OCI-LY1 (cell line): ENCODE data around the gene SLC9A1.
"Not testable (repeated sequence)": the region's sequence is repeated elsewhere in the genome, so short reads cannot be mapped to it uniquely, and the experiment has no call there.

Source experiments
- H2AFZ ChIP-seq: fragments of 200-600 bp; sonication (generic), shearing (Covaris generic); 2 replicates; pipeline ENCODE4 v1.6.0; 2014; ENCODE audit warnings: antibody characterized with exemption, mild to moderate bottlenecking, low read length
- H3F3A ChIP-seq: fragments of 200-600 bp; sonication (generic), shearing (Covaris generic); 2 replicates; pipeline ENCODE4 v1.6.0; 2014; ENCODE audit warnings: mild to moderate bottlenecking, antibody characterized with exemption, low read length, moderate library complexity; ENCODE audit not compliant: insufficient read depth
- H3K27ac ChIP-seq: fragments of 200-600 bp; sonication (generic); 2 replicates; pipeline ENCODE4 v1.5.1; 2014; ENCODE audit warnings: low read length, mixed run types, mild to moderate bottlenecking, low read depth; ENCODE audit not compliant: poor library complexity, severe bottlenecking
- H3K27me3 ChIP-seq: fragments of 200-600 bp; sonication (generic); 2 replicates; pipeline ENCODE4 v1.6.0; 2014; ENCODE audit warnings: antibody characterized with exemption, mild to moderate bottlenecking, low read length, moderate library complexity; ENCODE audit not compliant: insufficient read depth
- H3K36me3 ChIP-seq: fragments of 200-600 bp; sonication (generic); 2 replicates; pipeline ENCODE4 v1.6.1; 2014; ENCODE audit warnings: mild to moderate bottlenecking, antibody characterized with exemption, low read length, moderate library complexity, mixed read lengths; ENCODE audit not compliant: insufficient read depth
- H3K4me1 ChIP-seq: fragments of 200-600 bp; sonication (generic); 2 replicates; pipeline ENCODE4 v1.5.1; 2014; ENCODE audit warnings: mild to moderate bottlenecking, low read length, moderate library complexity; ENCODE audit not compliant: insufficient read depth, severe bottlenecking
- H3K4me2 ChIP-seq: fragments of 200-600 bp; sonication (generic), shearing (Covaris generic); 2 replicates; pipeline ENCODE4 v1.6.1; 2014; ENCODE audit warnings: low read length
- H3K4me3 ChIP-seq: fragments of 200-600 bp; sonication (generic); 2 replicates; pipeline ENCODE4 v1.5.1; 2014; ENCODE audit warnings: low read length, low read depth, mild to moderate bottlenecking, mixed read lengths; ENCODE audit not compliant: poor library complexity, severe bottlenecking
- H3K79me2 ChIP-seq: fragments of 200-600 bp; shearing (Covaris generic); 2 replicates; pipeline ENCODE4 v1.6.1; 2016; ENCODE audit warnings: mixed run types, low read length, mixed read lengths; ENCODE audit not compliant: insufficient read depth
- H3K9ac ChIP-seq: fragments of 200-600 bp; sonication (generic), shearing (Covaris generic); 2 replicates; pipeline ENCODE4 v1.6.1; 2014; ENCODE audit warnings: mild to moderate bottlenecking, low read length, mixed read lengths
- H3K9me2 ChIP-seq: fragments of 200-600 bp; sonication (generic), shearing (Covaris generic); 2 replicates; pipeline ENCODE4 v1.6.1; 2014; ENCODE audit warnings: low read depth, mild to moderate bottlenecking, low read length, mixed read lengths
- H3K9me3 ChIP-seq: fragments of 200-600 bp; shearing (Covaris generic); 2 replicates; pipeline ENCODE4 v1.6.1; 2014; ENCODE audit warnings: low read length, mixed read lengths
- H4K20me1 ChIP-seq: fragments of 200-600 bp; sonication (generic), shearing (Covaris generic); 2 replicates; pipeline ENCODE4 v1.6.0; 2016; ENCODE audit warnings: mild to moderate bottlenecking, low read length; ENCODE audit not compliant: insufficient read depth
- EZH2 ChIP-seq: fragments of 200-600 bp; sonication (generic), shearing (Covaris generic); IDR thresholded peaks from 2 replicates; pipeline ENCODE4 v1.8.0; 2017; ENCODE audit warnings: borderline replicate concordance, mixed run types, mild to moderate bottlenecking, antibody characterized with exemption, low read length, moderate library complexity, mixed read lengths
- TF ChIP-seq, protein P1 (sequence below): fragments of 200-600 bp; sonication (generic), shearing (Covaris generic); IDR thresholded peaks from 2 replicates; pipeline ENCODE4 v1.5.1; 2017; ENCODE audit warnings: mild to moderate bottlenecking, antibody characterized with exemption, low read length, moderate library complexity, mixed read lengths

The SLC9A1 gene

DNA sequence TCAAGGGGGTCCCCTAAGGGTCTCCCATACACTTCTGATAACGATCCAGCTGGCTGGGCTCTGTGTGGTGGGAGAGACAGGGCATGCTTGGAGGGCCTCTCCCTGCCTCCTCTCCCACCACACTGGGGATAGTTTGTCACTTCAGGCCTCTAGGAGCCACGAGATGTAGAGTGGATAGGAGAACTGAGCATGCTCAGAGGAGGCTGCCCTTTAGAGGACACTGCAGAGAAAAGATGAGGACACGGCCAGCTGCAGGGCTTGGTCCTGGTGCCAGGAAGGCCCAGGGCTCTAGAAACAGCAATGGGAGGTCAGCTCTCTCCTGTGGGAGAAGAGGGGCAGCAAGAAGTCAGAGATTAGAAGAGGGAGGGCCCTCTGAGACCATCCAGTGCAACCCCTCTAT lies 25.7 kb downstream of the SLC9A1 start:
- peaks cover 4% of the 10 kb centered on the region; the same call in 1 of the 2 replicates for H3K36me3 ChIP-seq
- TF ChIP-seq, protein P1, sequence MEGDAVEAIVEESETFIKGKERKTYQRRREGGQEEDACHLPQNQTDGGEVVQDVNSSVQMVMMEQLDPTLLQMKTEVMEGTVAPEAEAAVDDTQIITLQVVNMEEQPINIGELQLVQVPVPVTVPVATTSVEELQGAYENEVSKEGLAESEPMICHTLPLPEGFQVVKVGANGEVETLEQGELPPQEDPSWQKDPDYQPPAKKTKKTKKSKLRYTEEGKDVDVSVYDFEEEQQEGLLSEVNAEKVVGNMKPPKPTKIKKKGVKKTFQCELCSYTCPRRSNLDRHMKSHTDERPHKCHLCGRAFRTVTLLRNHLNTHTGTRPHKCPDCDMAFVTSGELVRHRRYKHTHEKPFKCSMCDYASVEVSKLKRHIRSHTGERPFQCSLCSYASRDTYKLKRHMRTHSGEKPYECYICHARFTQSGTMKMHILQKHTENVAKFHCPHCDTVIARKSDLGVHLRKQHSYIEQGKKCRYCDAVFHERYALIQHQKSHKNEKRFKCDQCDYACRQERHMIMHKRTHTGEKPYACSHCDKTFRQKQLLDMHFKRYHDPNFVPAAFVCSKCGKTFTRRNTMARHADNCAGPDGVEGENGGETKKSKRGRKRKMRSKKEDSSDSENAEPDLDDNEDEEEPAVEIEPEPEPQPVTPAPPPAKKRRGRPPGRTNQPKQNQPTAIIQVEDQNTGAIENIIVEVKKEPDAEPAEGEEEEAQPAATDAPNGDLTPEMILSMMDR = no peak
- no peak for TF ChIP-seq EZH2
- H3K4me2 ChIP-seq = no peak overlapping the region
- H3K9me3 ChIP-seq = no peaks in the 10 kb centered on the region
- no peaks in the 10 kb centered on the region for H3K79me2 ChIP-seq
- no peak overlapping the region for H3K9ac ChIP-seq
- H2AFZ ChIP-seq = no peak overlapping the region
- no peaks in the 10 kb centered on the region for H3F3A ChIP-seq
- no peak overlapping the region for H3K27ac ChIP-seq
- no peaks in the 10 kb centered on the region for H3K27me3 ChIP-seq
- H4K20me1 ChIP-seq = no peaks in the 10 kb centered on the region
- peaks cover 16% of the 10 kb centered on the region for H3K4me1 ChIP-seq
- no peaks in the 10 kb centered on the region for H3K9me2 ChIP-seq
- H3K4me3 ChIP-seq = no peak overlapping the region

DNA sequence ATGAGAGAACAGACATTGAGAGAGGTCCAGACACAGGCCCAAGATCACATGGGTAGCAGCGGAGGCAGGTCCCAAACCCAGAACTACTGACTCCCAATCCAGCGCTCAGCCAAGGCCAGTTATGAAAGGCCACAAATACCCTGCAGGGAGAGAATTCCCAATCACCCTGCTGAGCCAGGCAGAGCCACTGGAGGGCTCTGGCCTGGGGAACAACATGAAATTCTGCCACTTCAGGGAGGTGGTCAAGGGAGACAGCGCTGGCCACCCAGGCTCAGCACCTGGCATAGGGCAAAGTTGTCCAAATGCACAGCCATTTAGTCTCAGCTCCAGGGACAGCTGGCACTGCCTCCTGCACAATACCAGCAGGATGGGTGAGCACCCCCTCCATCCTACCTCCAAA lies 27.5 kb downstream of the SLC9A1 start:
- Histone ChIP-seq H4K20me1 (no peaks in the 10 kb centered on the region), H3K9me2 (no peaks in the 10 kb centered on the region), H3K36me3 (peaks cover 4% of the 10 kb centered on the region; the same call in 1 of the 2 replicates), H3K4me2 (no peak overlapping the region), H3K9ac (no peak overlapping the region), H3K9me3 (no peaks in the 10 kb centered on the region), H3K27ac (no peak overlapping the region), H3K4me3 (no peak overlapping the region), H3K79me2 (no peaks in the 10 kb centered on the region), H2AFZ (no peak overlapping the region), H3F3A (no peaks in the 10 kb centered on the region), H3K27me3 (no peaks in the 10 kb centered on the region), H3K4me1 (peaks cover 5% of the 10 kb centered on the region)
- TF ChIP-seq, protein P1 = no peak
- TF ChIP-seq EZH2 = no peak

DNA sequence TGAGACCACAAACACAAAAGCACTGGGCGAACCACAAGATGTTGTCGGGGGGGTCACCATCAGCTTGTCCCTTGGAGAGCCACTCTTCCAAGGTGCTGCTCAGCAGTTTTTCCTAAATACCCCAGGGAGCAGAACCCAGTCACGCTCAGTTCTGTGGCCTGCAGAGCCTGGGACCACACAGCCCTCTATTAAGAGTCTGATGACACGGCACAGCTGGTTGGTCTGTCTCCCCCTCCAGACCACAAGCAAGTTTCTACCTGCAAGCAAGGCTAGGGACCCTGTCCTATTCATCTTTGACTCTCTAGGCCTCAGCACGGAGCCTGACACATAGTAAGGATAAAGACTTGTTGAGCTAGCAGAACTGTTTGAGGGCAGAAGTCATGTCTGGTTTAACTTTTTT lies 28.5 kb downstream of the SLC9A1 start:
- Histone ChIP-seq H3K9ac (no peak overlapping the region), H3K4me1 (no peaks in the 10 kb centered on the region), H3K79me2 (no peaks in the 10 kb centered on the region)

DNA sequence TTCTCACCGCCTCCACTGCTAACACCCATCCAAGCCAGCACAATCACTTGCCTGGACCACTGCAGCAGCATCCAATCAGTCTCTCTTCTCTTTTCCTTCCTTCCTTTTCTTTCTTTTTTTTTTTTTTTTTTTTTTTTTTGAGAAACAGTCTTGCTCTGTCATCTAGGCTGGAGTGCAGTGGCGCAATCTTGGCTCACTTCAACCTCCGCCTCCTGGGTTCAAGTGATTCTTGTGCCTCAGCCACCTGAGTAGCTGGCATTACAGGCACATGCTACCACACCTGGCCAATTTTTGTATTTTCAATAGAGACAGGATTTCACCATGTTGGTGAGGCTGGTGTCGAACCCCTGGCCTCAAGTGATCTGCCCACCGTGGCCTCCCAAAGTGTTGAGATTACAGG lies 29.8 kb downstream of the SLC9A1 start:
- not testable (repeated sequence) for H3K9me2 ChIP-seq, H3K4me1 ChIP-seq

More for the DNA sequence above, 28.5 kb downstream of the SLC9A1 start:
- no peaks in the 10 kb centered on the region for H3F3A ChIP-seq
- no peaks in the 10 kb centered on the region for H3K9me2 ChIP-seq
- H3K36me3 ChIP-seq = peaks cover 4% of the 10 kb centered on the region; the same call in 1 of the 2 replicates
- H3K4me3 ChIP-seq = no peak overlapping the region
- TF ChIP-seq, protein P1 = no peak
- no peak for TF ChIP-seq EZH2
- H3K27me3 ChIP-seq = no peaks in the 10 kb centered on the region
- no peak overlapping the region for H3K27ac ChIP-seq
- H4K20me1 ChIP-seq = no peaks in the 10 kb centered on the region
- no peak overlapping the region for H2AFZ ChIP-seq
- no peaks in the 10 kb centered on the region for H3K9me3 ChIP-seq
- no peak overlapping the region for H3K4me2 ChIP-seq

More for the DNA sequence above, 29.8 kb downstream of the SLC9A1 start:
- H3K9ac ChIP-seq, H3K4me3 ChIP-seq, H3K27ac ChIP-seq, H3F3A ChIP-seq, H3K27me3 ChIP-seq, H3K79me2 ChIP-seq, H2AFZ ChIP-seq, H4K20me1 ChIP-seq, H3K4me2 ChIP-seq, H3K36me3 ChIP-seq, H3K9me3 ChIP-seq: not testable (repeated sequence)
